PFSK-1 (cell line): Measurements from ENCODE around the gene KPNA3.

Experiments
- FOXP2 ChIP-seq: optimal IDR thresholded peaks from 2 replicates; pipeline ENCODE3; 2011; ENCODE audit warnings: borderline replicate concordance, control low read depth, inconsistent platforms; ENCODE audit not compliant: insufficient read depth; ENCODE audit errors: extremely low read length, extremely low read depth
- POLR2AphosphoS5 ChIP-seq: IDR thresholded peaks from 2 replicates; pipeline ENCODE4 v1.6.1; 2012; ENCODE audit warnings: low read depth, mild to moderate bottlenecking, control low read depth, low read length, moderate library complexity
- REST ChIP-seq, 2 experiments: IDR thresholded peaks; 2 replicates each; pipeline versions ENCODE4 v1.6.1 to v1.8.0; 2011 to 2012; ENCODE audit warnings: low read depth in 2 of 2, low read length in 2 of 2, control low read depth in 1 of 2, inconsistent platforms in 1 of 2, mild to moderate bottlenecking in 1 of 2, moderate library complexity in 1 of 2; ENCODE audit not compliant: insufficient read depth in 1 of 2
- SIN3A ChIP-seq: IDR thresholded peaks from 2 replicates; pipeline ENCODE4 v1.6.1; 2012; ENCODE audit warnings: mild to moderate bottlenecking, low read length, moderate library complexity, borderline replicate concordance; ENCODE audit not compliant: insufficient read depth
- TAF1 ChIP-seq: IDR thresholded peaks from 2 replicates; pipeline ENCODE4 v1.6.1; 2012; ENCODE audit warnings: low read length, control low read depth, borderline replicate concordance; ENCODE audit not compliant: insufficient read depth

KPNA3 gene

GRCh38 chr13:49779721-49780120 is 12.8 kb downstream of the KPNA3 start:
- TF ChIP-seq POLR2AphosphoS5 (no peak), TAF1 (no peak), SIN3A (no peak), REST (IDR thresholded peaks at IDR 0.05; ENCODE audit: insufficient read depth in 1 of 2, low read depth in 2 of 2, low read length in 2 of 2) (no peak), FOXP2 (no peak)

DNA sequence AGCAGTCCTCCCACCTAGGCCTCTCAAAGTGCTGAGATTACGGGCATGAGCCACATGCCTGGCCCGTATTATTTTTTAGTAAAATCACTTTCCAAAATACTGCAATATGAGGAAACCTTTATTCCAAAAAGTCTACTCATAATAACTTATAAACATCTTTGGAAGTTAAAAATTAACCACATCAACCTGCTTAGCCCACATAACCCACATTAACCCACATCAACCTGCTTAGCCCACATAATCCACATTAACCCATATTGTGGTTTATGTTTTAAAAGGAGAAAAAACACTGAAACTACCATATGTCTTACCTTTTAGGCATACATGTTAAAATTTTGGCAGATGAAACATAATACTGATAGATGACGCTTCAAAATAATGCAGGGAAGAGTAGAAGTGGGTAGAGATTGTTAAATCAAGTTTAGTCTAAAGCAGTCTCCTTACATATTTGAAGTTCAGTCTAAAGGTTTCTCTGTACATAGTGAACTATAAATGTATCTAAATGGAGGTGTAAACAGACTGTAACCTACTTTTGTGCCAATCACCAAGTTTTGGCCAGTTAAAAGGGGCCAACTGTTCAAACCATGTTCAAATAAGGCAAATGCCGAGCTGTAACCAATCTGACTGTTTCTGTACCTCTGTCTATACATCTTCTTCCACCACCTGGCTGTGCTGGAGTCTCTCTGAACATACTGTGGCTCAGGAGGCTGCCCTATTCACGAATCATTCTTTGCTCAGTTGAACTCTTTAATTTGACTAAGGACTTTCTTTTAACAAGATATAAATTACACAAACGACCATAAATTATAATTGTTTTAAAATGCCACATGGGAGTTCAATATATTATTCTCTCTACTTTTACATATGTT is 14.5 kb downstream of the KPNA3 start:
- no peak for TF ChIP-seq SIN3A
- TF ChIP-seq FOXP2 = no peak

DNA sequence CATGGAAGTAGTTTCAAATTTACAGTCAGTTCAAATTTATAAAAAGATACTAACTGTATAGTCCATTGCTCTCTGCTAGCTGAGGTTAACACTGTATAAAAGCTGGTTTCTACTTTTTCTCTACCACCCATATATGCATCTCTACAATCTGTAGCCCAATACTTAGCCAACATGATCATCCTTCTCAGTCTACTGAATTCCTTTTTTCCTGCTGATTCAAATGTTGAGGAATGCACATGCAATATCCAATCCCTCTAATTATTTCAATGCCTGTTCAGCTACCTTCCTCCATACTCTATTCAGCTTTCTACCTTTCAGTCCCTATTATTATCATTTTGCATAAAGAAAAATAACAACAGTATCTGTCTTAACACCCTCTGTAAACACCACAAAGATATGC is 15.6 kb downstream of the KPNA3 start:
- no peak for TF ChIP-seq FOXP2
- no peak for TF ChIP-seq POLR2AphosphoS5
- no peak for TF ChIP-seq REST (IDR thresholded peaks at IDR 0.05; ENCODE audit: insufficient read depth in 1 of 2, low read depth in 2 of 2, low read length in 2 of 2)
- TF ChIP-seq TAF1 = no peak
- TF ChIP-seq SIN3A = no peak

- TF ChIP-seq POLR2AphosphoS5 (no peak), REST (IDR thresholded peaks at IDR 0.05; ENCODE audit: insufficient read depth in 1 of 2, low read depth in 2 of 2, low read length in 2 of 2) (no peak), TAF1 (no peak), SIN3A (no peak), FOXP2 (no peak)
Measured at GRCh38 chr13:49774376-49775005, 18.0 kb downstream of the KPNA3 start.

DNA sequence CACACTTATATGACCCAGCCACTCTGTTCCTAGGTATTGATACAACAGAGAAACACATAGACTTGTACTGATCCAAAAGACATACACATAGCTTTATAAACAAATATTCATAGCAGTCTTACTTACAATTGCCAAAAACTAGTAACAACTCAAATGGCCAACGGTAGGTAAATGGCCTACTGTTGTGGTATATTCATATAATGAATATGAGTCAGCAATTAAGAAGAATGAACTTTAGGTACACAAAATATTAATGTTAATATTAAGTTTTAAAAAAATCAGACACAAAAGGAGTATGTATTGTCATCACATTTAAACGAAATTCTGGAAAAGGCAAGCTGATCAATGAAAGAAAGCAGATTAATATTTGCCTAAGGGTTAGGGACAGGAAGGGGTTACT is 19.7 kb downstream of the KPNA3 start:
- TF ChIP-seq REST (IDR thresholded peaks at IDR 0.05; ENCODE audit: insufficient read depth in 1 of 2, low read depth in 2 of 2, low read length in 2 of 2) (no peak), POLR2AphosphoS5 (no peak), FOXP2 (no peak), TAF1 (no peak), SIN3A (no peak)
